HCT116 (cell line): Measurements from ENCODE around the gene TMEM181.

ENCODE experiments used
- CBX3 ChIP-seq: IDR thresholded peaks from 2 replicates; pipeline ENCODE4 v1.6.1; 2012; ENCODE audit warnings: low read depth
- CTCF ChIP-seq, 3 experiments: fragments of 200-600 bp in 1 of 3; sonication (generic) in 1 of 3; IDR thresholded peaks in 2 of 3; conservative IDR thresholded peaks in 1 of 3; 2 replicates each; pipeline ENCODE4 v1.5.1; 2012 to 2017; ENCODE audit warnings: low read depth in 2 of 3, low read length in 2 of 3, antibody characterized with exemption in 1 of 3, borderline replicate concordance in 1 of 3, control low read depth in 1 of 3, mild to moderate bottlenecking in 1 of 3, mixed read lengths in 1 of 3, mixed run types in 1 of 3, moderate library complexity in 1 of 3; ENCODE audit not compliant: insufficient read depth in 1 of 3
- EZH2 ChIP-seq: fragments of 200-600 bp; sonication (generic); IDR thresholded peaks from 2 replicates; pipeline ENCODE4 v1.6.1; 2017; ENCODE audit warnings: antibody characterized with exemption, mixed run types
- EZH2phosphoT487 ChIP-seq: fragments of 200-600 bp; IDR thresholded peaks from 2 replicates; pipeline ENCODE4 v1.6.1; 2018; ENCODE audit warnings: antibody characterized with exemption, borderline replicate concordance
- JUND ChIP-seq: IDR thresholded peaks from 2 replicates; pipeline ENCODE4 v1.6.1; 2012
- MAX ChIP-seq: IDR thresholded peaks from 2 replicates; pipeline ENCODE4 v1.6.1; 2012
- POLR2A ChIP-seq: IDR thresholded peaks from 2 replicates; pipeline ENCODE4 v1.7.0; 2011; ENCODE audit warnings: borderline replicate concordance; ENCODE audit not compliant: insufficient read depth, insufficient read length; ENCODE audit errors: extremely low read depth
- POLR2AphosphoS5 ChIP-seq: IDR thresholded peaks from 2 replicates; pipeline ENCODE4 v1.6.1; 2011; ENCODE audit warnings: mild to moderate bottlenecking, low read depth, low read length, moderate library complexity
- RAD21 ChIP-seq: IDR thresholded peaks from 2 replicates; pipeline ENCODE4 v1.6.1; 2012; ENCODE audit warnings: low read depth, mild to moderate bottlenecking
- REST ChIP-seq: IDR thresholded peaks from 2 replicates; pipeline ENCODE4 v1.6.1; 2012; ENCODE audit warnings: low read depth
- SRF ChIP-seq: IDR thresholded peaks from 2 replicates; pipeline ENCODE4 v1.6.1; 2012; ENCODE audit warnings: low read depth
- ZFX ChIP-seq: fragments of 450-650 bp; IDR thresholded peaks from 2 replicates; pipeline ENCODE4 v1.6.1; 2017
- ZNF274 ChIP-seq: fragments of 200-500 bp; sonication (Bioruptor generic); IDR thresholded peaks from 2 replicates; pipeline ENCODE4 v1.6.1; 2014; ENCODE audit warnings: mild to moderate bottlenecking, low read depth, low read length, inconsistent platforms

- TF ChIP-seq CTCF (IDR thresholded peaks at IDR 0.05 in 2 of 3, conservative IDR thresholded peaks at IDR 0.05 in 1 of 3; ENCODE audit: borderline replicate concordance in 1 of 3, insufficient read depth in 1 of 3, low read depth in 2 of 3, low read length in 2 of 3): no peak
- no peak for TF ChIP-seq ZNF274
- TF ChIP-seq REST: no peak
- no peak for TF ChIP-seq CBX3
- no peak for TF ChIP-seq JUND
- TF ChIP-seq EZH2phosphoT487: no peak
- no peak for TF ChIP-seq EZH2
- TF ChIP-seq POLR2AphosphoS5: no peak
- no peak for TF ChIP-seq POLR2A
- TF ChIP-seq MAX: no peak
- no peak for TF ChIP-seq SRF
- TF ChIP-seq ZFX: no peak
- no peak for TF ChIP-seq RAD21
These were observed 87.6 kb downstream of the TMEM181 start for GRCh38 chr6:158647501-158647900.
